Inflammatory macrophage (primary cell): ENCODE data around the gene GSG1.
A peak's percentile ranks its signal among the peaks of the same experiment; 100 is the strongest.

Source experiments
- DNase-seq, 2 donors: peaks; one replicate each; pipeline ENCODE4 v3.0.0-alpha.2; 2020 to 2022

The GSG1 gene

DNA sequence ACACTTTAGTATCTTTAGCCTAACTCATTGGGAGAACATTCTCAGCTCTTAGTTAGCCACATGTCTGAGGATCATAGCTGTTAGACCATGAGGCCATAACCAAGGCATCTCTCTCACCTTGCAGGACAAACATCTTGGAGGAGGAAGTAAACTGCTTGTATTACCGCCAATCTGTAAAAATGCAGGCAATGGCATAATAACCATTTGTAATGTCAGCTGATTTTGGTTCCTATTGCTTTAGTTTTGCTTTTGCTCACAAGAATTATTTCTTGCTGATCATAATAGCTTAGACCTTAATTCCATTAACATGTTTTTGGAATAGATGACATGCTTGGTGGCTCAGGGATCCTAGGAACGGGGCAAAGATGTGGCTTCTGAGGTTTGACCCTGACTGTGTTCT, 16.4 kb upstream of the GSG1 start:
- DNase-seq, result peak; percentile 45 to 67

DNA sequence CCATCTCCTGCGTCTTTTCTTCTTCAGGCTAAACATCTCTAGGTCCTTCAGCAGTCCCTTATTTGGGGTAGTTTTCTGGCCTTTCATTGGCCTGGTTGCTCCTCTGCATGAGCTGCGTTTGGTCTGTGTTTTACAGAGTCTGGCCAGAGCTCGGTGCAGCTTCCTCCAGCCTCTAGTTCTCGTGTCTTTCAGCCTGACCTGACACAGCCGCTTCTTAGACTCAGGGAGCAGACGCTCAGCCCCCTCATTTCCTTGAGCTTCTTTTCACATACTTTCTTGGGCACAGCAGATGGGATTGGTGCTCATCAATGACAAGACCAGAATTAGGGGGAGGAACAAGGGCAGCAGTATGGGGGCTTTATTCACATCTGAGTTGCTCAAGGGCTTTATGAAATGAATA, 13.6 kb upstream of the GSG1 start:
- no peak for DNase-seq

DNA sequence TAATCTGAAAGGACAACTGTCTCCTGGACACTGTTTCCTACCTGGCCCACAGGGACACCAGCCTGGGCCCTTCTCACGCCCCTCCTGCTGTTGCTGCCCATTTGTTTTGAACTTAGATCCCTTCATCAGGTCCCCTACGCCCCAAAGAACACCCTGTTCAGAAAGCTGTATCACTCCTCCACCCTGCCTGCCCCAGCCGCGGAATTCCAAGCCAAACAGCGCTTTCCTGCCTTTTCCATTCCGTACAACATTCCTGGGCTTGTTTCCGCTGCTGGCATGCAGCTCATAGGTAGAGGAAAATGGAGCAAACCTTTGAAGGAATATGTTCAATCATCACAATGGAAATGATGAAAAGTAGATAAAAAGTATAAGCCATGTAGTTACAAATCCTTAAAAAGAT, 12.8 kb upstream of the GSG1 start:
- no peak for DNase-seq

DNA sequence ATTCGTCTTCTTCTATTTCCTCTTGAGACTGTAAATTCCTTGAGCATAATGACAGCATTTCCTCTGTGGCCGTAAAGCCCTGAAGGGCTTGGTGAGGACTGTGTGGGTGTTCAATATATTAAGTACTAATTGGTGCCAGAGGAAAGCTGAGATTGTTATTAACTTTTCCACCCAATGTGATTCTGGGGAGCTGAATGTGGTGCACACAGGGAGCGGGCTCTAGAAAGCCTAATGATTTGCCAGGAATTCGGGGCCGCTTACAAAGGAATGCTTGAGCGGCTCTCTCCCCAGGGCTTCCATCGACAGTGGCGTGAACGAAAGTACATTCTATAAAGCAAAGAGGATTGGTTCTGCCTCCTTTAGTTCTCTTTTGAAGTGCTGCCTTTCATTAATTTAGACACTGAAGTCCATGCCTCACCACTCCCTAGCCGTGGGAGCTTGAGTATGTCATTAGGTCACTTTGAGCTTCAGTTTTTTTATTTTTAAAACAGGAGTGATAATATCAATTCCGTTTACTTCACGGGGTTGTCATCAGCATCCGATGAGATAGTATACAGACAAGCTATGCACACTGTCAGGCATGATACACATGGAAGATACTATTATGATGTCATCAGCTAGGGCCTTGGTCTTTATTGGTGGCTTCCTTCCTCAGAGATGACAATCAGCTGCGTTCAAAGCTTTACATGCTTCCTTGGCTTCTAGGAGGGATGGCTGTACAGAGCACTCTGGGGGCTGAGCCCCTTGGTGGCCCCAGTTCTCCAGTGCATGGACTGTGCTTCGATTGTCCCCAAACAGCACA, 11.0 kb upstream of the GSG1 start:
- no peak for DNase-seq

DNA sequence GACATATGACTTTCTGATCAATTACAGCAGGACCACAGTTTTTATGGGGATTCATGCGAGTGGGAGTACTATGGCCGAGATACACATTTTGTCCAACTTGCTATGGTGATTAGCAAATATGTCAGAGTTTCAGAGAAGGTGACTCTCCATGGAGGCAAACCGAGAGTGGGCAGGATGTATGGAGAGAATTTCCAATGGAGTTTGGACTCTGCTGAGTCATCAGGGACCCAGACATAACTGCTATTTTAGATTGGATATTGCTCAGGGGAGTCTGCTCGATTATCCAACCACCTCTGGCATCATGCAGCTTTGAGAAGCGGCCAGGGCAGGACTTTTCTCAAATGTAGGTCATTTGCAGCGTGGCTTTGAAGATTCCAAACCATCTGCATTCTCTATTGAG, 9.5 kb upstream of the GSG1 start:
- no peak for DNase-seq

DNA sequence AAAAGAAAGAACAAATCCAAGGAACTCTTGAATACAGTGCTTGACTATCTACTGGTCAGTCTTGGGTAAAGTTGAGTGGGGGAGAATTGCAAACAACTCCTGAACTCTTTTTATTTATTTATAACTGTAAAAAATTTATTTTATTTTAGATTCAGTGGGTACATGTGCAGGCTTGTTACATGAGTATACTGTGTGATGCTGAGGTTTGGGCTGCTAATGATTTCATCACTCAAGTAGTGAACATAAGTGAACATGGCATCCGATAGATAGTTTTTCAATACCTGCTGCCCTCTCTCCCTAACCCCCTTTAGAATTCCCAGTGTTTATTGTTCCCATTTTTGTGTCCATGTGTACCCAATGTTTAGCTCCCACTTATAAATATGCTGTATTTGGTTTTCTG, 3.2 kb upstream of the GSG1 start:
- DNase-seq, result no peak

DNA sequence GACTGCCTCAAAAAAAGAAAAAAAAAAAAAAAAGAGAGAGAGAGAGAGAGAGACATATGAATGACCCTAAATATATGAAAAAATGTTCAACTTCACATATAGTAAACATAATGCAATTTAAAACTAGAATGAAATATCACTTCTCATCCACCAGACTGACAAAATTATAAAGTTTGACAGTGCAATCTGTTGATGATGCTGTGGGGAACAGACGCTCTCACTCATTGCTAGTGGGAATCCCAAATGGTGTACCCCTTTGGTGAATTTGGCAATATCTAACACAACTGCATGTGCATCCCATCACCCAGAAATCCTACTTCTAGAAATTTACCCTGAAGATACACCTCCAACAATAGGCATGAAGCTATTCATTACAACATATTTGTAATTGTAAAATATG, 2.3 kb upstream of the GSG1 start:
- no peak for DNase-seq

DNA sequence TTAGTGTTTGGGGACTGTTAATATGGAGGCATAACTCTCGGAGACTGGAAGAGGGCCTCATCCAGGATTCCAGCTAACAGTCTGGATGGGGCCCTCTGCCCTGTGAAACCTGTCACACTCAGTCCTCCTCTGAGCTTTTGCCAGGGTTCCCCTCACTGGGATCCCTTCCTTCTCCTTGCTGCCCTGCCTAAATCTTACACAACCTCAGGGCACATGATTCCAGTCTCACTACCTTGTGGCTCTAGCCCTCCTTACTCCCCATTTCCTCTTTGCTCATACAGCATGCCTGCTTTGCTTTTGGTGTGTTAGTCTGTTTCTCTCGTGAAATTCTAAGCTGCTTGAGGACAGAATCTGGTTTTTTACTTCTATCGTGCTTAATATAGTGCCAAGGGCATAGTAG, 942 bp upstream of the GSG1 start:
- DNase-seq, result peak; percentile 72 to 83

DNA sequence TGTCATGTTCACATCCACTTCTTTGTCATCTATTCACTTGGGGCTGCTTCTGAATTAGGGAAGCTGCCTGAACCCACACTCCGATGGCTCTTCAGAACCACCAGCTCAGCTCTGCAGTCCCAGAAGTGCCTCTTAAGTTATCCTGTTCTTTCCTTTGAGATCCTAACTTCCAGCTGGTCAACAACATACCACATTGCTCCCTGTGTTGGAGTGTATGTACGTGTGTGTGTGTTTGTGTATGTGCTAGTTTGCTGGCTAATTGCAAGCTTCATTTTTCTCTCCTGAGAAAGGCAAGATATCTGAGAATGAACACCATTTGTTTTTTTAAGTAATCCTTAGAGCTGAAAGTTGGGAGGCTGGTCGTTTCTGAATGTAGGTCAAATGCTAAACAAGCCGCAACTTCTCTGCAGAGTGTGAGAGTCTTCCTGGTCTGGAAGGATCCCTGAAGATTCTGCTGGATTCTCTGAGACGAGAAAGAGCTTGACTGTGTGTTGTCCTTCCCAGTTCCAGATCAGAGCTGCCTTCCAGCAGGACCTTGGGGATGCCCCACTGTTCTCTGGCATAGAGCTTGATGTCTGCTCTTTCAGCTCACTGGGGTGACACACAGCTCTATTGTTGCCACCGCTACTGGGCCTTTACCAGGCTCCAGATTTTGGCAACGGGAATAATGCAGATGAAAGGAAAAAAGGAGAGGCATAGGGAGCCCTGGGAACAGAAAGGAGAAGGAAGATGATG, 839 bp downstream of the GSG1 start:
- peak; percentile 47 to 72 for DNase-seq

DNA sequence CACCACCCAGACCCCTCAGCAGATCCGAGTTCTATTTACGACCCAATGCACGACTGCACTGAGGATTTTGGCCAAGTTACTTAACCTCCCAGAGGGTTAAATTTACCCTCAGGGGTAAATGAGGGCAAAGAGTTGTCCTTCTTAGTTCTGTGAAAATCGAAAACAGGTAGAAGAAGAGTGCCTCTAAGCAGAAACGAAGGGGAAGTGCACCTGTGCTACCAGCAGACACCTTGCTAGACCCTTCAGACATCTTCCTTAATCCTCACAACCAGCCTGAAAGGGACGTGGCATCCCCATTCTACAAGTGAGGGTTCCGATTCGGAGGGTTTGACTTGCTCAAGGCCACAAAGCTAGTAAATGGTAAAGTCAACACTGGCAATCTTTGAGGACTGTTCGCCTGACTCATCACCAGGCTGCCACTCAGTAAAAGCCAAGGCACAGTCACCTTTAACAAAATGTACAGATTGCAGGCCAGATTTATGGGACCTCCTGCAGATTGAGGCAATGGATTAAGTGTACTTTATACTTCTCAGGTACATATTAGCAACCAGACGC, 1.6 kb downstream of the GSG1 start:
- DNase-seq, result peak in 1 of 2 donors; percentile 31

DNA sequence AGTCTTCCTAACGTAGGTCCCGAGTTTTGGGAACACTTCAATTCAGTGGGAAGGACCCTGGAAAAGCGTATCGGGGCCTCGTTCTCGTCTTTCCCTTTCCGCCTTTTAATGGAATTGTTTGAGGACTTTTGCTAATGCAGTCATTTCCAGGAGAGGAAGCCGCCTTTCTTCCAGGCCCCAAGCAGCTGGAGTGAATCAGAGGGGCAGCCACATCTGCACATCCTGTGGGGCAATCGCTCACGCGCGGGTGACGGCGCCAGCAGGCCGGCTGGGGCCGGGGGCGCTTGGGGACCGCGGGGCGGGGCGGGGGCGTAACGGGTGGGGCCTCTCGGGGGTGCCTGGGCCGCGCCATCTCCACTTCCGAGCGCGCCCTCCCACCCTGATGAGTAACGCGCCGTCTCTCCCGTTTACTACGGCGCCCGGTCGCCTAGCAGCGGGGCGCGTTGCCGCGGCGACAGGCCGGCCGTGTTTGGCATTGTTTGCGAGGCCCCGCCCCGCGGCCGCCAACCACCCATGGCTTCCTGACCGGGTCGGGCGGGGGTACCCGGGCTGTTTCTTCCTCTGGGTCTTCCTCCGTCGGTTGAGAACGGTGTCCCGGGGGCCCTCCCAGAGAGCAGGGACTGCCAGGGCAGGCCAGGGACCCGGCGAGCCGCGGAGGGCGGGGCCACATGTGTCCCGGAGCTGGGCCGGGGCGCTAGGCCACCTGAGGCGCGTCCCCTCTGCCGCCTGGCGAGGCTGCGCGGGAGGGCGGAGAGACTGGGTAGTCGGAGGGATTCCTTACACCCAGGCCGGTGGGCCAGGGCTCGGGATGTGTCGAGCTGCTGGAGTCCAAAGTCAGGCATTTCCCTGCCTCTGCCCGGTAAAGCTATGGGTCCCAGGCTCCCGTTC, 2.3 kb downstream of the GSG1 start:
- DNase-seq, result peak; percentile 96 to 98

DNA sequence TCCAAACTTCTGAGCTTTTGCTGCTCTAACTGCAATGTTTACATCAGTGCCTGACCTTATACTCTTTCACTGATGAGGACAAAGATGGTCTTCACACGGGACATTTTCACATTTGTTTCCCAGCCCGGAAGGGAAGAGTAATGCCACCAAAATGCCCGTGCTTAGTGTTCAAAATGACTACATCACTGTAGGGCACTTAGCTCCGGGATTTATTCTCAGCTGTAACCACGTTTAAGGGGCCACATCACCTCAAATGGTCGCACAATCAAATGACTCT, 2.9 kb downstream of the GSG1 start:
- DNase-seq, result no peak

DNA sequence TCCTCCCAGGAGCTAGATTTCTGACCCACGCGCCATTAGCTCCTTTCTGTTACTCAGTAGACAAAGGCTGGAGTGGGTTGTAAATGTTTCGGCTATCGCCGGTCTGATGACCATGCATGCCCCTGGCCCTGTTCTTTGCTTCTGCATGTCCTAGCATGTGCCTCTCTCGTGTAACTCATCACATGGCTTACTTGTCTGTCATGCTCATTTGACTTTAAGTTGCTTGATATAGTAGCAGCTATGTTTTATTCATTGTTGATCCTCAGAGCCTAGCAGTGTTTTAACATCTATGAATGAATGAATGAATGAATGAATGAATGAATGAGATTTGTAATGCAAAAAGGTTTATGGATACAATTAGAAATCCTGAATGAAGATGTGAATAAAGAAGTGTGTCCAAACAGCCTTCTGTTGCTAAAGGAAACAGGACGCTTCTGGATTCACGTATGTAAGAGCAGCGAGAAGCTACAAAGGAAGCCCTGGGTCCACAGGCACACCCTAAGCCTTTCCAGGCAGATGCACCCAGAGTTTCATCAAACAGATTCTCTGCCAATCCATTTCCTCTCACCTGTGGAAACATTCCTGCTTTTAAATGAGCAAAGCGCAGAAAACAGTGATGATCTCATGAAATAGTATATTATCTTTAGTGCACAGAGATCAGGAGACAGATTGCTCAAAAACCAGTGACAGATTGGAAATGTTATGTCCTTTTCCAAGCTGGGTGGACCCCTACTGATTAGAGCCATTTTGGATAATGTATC, 3.4 kb downstream of the GSG1 start:
- DNase-seq, result peak; percentile 61 to 77

DNA sequence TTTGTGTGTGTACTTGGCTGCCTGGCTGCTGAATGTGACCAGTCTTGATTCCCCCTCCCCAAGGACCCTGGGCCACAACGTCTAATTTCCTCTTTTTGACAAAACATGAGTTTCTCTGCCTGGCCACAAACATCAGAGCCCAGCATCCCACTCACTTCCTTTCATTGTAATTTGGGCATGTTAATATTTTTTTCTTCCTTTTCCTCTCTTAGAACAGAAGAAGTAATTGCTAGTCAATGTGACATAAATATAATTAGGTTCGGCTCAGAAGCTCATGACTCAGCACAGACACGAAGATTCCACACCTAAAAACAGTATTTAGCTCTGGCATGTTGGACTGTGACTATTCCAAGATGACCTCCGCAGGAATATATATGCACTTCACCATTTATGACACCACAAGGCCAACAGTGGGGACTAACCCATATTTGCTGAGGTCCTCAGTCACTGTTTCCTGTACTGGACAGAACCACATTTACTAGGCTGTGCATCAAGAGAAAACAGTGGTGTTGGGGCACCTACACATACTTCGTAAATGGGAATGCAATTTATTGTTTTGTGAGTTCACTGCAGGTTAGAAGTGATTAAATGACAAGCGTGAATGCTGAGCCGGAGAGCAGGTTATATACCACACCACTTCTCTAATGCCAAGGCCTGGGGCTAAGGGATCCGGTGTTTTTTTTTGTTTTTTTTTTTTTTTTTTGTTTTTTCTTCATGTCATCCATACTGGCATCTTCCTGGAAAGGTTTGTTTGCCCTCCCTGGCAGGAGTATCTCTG, 4.2 kb downstream of the GSG1 start:
- peak; percentile 90 to 91 for DNase-seq

DNA sequence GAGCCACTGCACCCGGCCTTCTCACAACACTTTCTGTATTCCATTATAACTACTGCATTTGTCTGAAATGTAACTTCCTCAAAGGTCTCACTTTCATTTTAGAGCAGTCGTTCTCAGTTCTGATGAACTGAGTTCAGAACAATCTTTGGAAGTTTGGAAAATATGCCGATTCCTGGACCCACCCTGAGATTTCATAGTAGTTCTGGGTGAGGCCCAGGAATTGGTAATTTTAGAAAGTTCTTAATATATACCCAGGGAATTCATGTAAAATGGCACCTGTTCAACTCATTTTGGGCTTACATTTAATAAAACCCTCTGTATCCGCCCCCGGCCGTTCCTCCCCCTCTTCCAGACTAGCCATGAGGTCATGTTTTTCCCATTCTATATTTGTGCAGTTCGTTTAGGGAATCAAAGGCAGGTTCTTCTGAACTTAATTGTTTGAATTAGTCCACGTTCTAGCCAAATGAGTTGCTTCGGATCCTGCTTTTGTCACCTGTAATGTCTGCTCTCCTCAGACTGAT, 5.9 kb downstream of the GSG1 start:
- DNase-seq, result peak; percentile 53 to 67

DNA sequence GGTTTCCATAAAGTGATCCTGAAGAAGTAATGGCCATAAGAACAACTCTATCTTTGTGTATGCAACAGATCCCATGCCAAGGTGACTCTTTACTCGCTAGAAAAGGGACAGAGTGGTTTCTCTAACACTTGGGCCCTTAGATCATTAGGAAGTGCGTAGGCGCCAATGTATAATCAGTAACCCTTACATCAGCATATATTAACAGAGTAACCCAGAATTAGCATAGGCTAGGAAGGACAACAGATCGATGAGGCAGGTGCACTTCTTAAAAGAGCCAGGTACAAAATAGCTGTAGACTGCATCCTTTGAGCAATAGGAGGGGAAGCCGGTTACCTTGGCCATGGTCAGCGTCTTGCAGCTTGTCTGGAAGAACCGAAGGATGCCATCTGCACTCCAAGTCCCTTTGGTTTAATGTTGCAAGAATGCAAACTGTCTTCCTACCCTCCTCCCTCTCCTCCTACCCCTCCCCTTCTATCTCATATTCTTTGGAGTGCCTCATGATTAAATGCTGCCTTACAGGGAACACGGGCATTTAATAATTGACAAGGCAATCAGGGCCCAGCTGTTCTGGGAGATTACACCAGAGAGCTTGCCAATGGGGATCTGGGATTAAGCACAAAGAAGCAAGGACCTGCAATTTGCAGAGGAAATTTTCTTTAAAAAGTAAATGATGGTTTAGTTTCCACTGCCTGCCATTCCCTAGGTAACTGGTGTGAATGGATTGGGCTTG, 8.0 kb downstream of the GSG1 start:
- no peak for DNase-seq

DNA sequence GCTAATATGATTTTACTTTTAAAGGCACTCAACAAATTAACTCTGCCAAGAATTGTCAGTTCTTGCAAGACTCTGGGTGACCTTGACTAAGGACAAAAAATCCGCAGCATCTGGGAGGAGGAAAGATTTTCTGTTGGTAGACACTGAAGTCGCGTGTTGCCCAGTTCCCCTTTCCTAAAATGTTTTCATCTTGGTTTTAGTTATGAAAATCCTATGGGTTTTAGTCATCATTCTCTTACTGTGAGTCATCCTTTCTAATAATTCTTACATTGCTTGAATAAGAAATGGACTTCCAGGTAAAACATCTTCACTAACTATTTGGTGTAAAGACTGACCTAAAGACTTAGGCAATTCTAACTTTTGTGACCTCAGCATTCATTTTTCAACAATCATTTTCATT, 9.1 kb downstream of the GSG1 start:
- peak; percentile 90 to 94 for DNase-seq

DNA sequence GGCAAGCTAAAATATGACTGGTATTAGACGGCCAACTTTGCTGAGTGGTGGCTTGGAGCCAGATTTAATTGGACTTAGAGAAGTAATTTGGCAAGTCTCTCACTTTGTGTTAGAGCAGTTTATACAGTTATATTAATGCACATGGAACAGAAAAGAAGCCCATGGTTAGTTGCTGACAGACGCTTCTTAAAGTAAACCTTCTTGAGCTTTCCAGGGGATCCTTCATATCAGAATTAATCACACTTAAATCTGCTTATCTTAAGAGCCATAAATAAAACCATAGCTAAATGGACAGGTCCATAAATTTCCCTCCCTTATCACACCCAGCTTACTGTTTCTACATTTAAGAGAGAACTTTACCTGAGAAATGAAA, 9.6 kb downstream of the GSG1 start:
- no peak for DNase-seq

DNA sequence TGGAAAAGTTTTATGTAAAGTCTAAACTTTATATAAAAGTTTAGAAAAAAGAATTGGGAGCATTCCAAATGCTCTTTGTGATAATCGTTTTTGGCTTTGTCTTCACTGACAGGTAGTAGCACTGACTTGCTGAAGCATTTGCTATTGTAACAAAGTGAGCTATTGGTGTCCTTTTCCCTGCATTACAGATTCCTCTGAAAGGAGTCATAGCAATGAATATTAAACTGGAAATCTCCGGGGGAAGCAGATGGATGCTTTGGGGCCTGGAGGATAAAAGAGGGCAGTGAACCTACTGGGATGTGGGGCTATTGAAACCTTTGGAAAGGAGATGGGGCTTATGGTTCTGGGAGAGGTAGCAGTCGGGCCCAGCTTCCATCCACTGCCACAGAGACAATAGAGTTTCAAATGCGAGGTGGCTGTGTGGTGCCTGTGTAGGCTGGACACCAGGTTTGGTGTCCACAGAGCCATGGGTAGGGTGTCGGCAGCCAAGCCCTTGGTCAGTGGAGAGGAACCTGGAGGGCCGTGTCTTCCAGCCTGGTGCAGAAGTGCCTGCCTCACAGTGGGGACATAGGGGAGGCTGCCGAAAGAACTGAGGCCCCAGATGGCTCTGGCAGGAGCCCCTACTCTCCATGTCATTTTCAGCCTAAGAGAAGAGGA, 10.1 kb downstream of the GSG1 start:
- DNase-seq, result no peak

DNA sequence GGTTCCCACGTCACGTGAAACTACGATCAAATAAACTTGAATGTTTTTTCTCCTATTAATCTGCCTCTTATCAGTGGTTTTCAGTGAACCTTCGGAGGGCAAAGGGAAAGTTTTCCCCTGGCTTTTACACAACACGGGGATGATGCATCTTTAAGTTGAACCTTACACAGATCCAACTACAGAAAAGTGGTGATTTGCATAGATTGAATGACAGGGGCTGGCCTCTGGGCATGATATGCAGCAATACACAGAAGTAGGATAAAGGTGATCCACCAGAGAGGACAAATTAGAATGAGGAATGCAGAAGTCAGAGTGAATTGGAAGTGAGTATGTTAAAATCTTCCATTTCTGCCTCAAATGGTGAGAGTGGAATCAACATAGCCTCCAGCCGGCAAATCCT, 11.6 kb downstream of the GSG1 start:
- DNase-seq, result peak; percentile 37 to 41
